Esophagus squamous epithelium (tissue), 5 donors: ENCODE results near the gene SAE1. TPM values are rescaled to one million over a fixed set of nuclear protein-coding genes. Genes with fewer than 3 reads are reported as not detected.

Experiments used
- DNase-seq: peaks from one replicate; lab custom pipeline; 2025; lab: John Stamatoyannopoulos, UW
- H3K27ac ChIP-seq, 4 donors: fragments of 200-600 bp; sonication (generic); one replicate each; pipeline ENCODE4 v1.5.1; 2016 to 2019; ENCODE audit warnings: mild to moderate bottlenecking in 1 of 4
- H3K27me3 ChIP-seq, 4 donors: fragments of 200-600 bp; sonication (generic); 1 replicate in 3 of 4; 2 replicates in 1 of 4; pipeline versions ENCODE4 v1.5.1 to v1.6.0; 2017 to 2021; ENCODE audit warnings: antibody characterized with exemption in 1 of 4
- H3K36me3 ChIP-seq, 3 donors: fragments of 200-600 bp; sonication (generic); one replicate each; pipeline ENCODE4 v1.5.1; 2016 to 2019
- H3K4me1 ChIP-seq, 3 donors: fragments of 200-600 bp; sonication (generic); one replicate each; pipeline ENCODE4 v1.5.1; 2017 to 2019
- H3K4me3 ChIP-seq, 4 donors: fragments of 200-600 bp; sonication (generic); 1 replicate in 3 of 4; 2 replicates in 1 of 4; pipeline ENCODE4 v1.5.1; 2016 to 2019; ENCODE audit warnings: mild to moderate bottlenecking in 2 of 4, moderate library complexity in 1 of 4
- H3K9me3 ChIP-seq, 3 donors: fragments of 200-600 bp; sonication (generic); one replicate each; pipeline ENCODE4 v1.5.1; 2016 to 2019
- CTCF ChIP-seq, 6 experiments: fragments of 450-650 bp in 4 of 6; fragments of 200-600 bp in 2 of 6; sonication (generic) in 2 of 6; IDR thresholded peaks; one replicate each; pipeline ENCODE4 v1.5.1; 2016 to 2019; ENCODE audit warnings: antibody characterized with exemption in 6 of 6, mild to moderate bottlenecking in 4 of 6, moderate library complexity in 4 of 6
- POLR2A ChIP-seq, 4 donors: fragments of 450-650 bp; IDR thresholded peaks; one replicate each; pipeline ENCODE4 v1.6.1; 2017; ENCODE audit warnings: antibody characterized with exemption in 4 of 4, mild to moderate bottlenecking in 4 of 4, moderate library complexity in 3 of 4
- WGBS, 2 donors: methylation state at CpG; one replicate each; pipeline ENCODE4 v1.1.5; 2018; 5-methylcytosine and 5-hydroxymethylcytosine counted together
- intact Hi-C: fragments of 100-400 bp; cut with DNase I; formaldehyde crosslinking; loops from one replicate; pipeline ENCODE4 v1.15.0; 2022
- total RNA-seq, 4 donors: library from RNA; depleted of rRNA; stranded (reverse); fragments of >200 nt; gene quantifications; one replicate each; pipeline ENCODE4 v1.1.0, GENCODE V29; 2016
- donor health status: DM: yes; HTN: yes; CAD: no.

Gene SAE1
- total RNA-seq, 4 donors from 2014 or later = 31.8 to 73.5 (median 62.1) TPM

GRCh38 chr19:47230054-47230920 lies 99.7 kb downstream of the SAE1 start:
- Histone ChIP-seq H3K27ac (peak overlapping the region; percentile 94 to 100 (median 98)), H3K4me3 (peak overlapping the region; percentile 77 to 99 (median 86)), H3K4me1 (peaks cover 39 to 77% (median 49%) of the 10 kb centered on the region in 3 donors), H3K27me3 (peaks cover 0 to 25% (median 0%) of the 10 kb centered on the region in 4 donors), H3K36me3 (no peaks in the 10 kb centered on the region), H3K9me3 (no peaks in the 10 kb centered on the region)
- TF ChIP-seq POLR2A (IDR thresholded peaks at IDR 0.05) (no peak), CTCF (IDR thresholded peaks at IDR 0.05) (peak; percentile 79 to 95 (median 90))
- intact Hi-C loops = no loop called here
- 0 to 1% methylated on average over 4 to 11 of the region's 84 CpGs for WGBS, 2 donors
- no peak for DNase-seq

GRCh38 chr19:47230921-47231214 lies 100.2 kb downstream of the SAE1 start, which contains the start of gene BBC3:
TSS of gene BBC3 (minus strand) at chr19:47231199. CDS start at chr19:47228431, 2,768 bp downstream.
- WGBS, 2 donors = 0% methylated on average over 1 of the region's 43 CpGs; no CpG with 5 or more reads in 1 of the 2 donors
- intact Hi-C loops = no loop called here
- DNase-seq = no peak
- no peaks in the 10 kb centered on the region for H3K9me3 ChIP-seq
- peak within 1 kb of the TSS; percentile 94 to 100 (median 98) for H3K27ac ChIP-seq
- peaks cover 0 to 25% (median 0%) of the 10 kb centered on the region in 4 donors for H3K27me3 ChIP-seq
- peaks cover 39 to 71% (median 46%) of the 10 kb centered on the region in 3 donors for H3K4me1 ChIP-seq
- H3K36me3 ChIP-seq = no peaks in the 10 kb centered on the region
- TF ChIP-seq CTCF (IDR thresholded peaks at IDR 0.05) (no peak), POLR2A (IDR thresholded peaks at IDR 0.05) (peak in 2 of 4 donors; percentile 62 to 89)
- H3K4me3 ChIP-seq = peak within 1 kb of the TSS; percentile 77 to 99 (median 86)

- peaks cover 0 to 25% (median 0%) of the 10 kb centered on the region in 4 donors for H3K27me3 ChIP-seq
- TF ChIP-seq POLR2A (IDR thresholded peaks at IDR 0.05) = no peak
- TF ChIP-seq CTCF (IDR thresholded peaks at IDR 0.05) = no peak
- H3K4me1 ChIP-seq = peaks cover 36 to 65% (median 44%) of the 10 kb centered on the region in 3 donors
- H3K36me3 ChIP-seq = no peaks in the 10 kb centered on the region
- DNase-seq = peak; percentile 51
- intact Hi-C loops = no loop called here
- H3K27ac ChIP-seq = peak overlapping the region; percentile 82 to 100 (median 96)
- 18 to 63% methylated on average over 2 to 5 of the region's 51 CpGs for WGBS, 2 donors
- H3K4me3 ChIP-seq = peak overlapping the region; percentile 77 to 99 (median 86)
- H3K9me3 ChIP-seq = no peaks in the 10 kb centered on the region
Observed at GRCh38 chr19:47231215-47232054, 100.8 kb downstream of the SAE1 start.

GRCh38 chr19:47232422-47233211 lies 102.0 kb downstream of the SAE1 start:
- H3K9me3 ChIP-seq = no peaks in the 10 kb centered on the region
- intact Hi-C loops = no loop called here
- peak overlapping the region; percentile 82 to 100 (median 96) for H3K27ac ChIP-seq
- H3K4me1 ChIP-seq = peaks cover 24 to 54% (median 32%) of the 10 kb centered on the region in 3 donors
- H3K4me3 ChIP-seq = peak overlapping the region in 3 of 4 donors; percentile 4 to 99 (median 15)
- no peak for DNase-seq
- peaks cover 0 to 23% (median 0%) of the 10 kb centered on the region in 4 donors for H3K27me3 ChIP-seq
- TF ChIP-seq CTCF (IDR thresholded peaks at IDR 0.05) (no peak), POLR2A (IDR thresholded peaks at IDR 0.05) (no peak)
- WGBS, 2 donors = 22 to 30% methylated on average over 15 to 16 of the region's 16 CpGs
- no peaks in the 10 kb centered on the region for H3K36me3 ChIP-seq
